HG03432 (cell line): ENCODE results near the gene ARHGEF4.
A peak's percentile ranks its signal among the peaks of the same experiment; 100 is the strongest.
"Not testable (repeated sequence)": the region's sequence is repeated elsewhere in the genome, so short reads cannot be mapped to it uniquely, and the experiment has no call there.

Experiments used
- ATAC-seq: cut with Tn5 transposase; IDR thresholded peaks from one replicate; pipeline ENCODE4 v1.9.1; 2021; ENCODE audit warnings: mild to moderate bottlenecking, moderate library complexity; ENCODE audit not compliant: unreplicated experiment

The ARHGEF4 gene

GRCh38 chr2:131068172-131068571, 231.5 kb downstream of the ARHGEF4 start:
- ATAC-seq, result not testable (repeated sequence)

DNA sequence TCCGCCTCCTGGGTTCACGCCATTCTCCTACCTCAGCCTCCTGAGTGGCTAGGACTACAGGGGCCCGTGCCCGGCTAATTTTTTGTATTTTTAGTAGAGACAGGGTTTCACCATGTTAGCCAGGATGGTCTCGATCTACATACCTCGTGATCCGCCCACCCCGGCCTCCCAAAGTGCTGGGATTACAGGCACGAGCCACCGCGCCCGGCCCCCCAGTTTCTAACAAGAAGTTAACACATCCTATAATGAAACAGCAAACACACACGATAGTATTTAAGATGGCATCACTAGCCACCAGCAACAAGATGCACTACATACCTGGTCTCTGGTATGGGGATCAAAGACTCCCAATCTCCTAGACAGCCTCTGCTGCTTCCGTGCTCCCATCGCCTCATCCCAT, 238.9 kb downstream of the ARHGEF4 start:
- not testable (repeated sequence) for ATAC-seq

- ATAC-seq, result no peak
Measured at GRCh38 chr2:131076707-131077106, 240.0 kb downstream of the ARHGEF4 start.

GRCh38 chr2:131077182-131077846, 240.6 kb downstream of the ARHGEF4 start:
- ATAC-seq, result no peak

DNA sequence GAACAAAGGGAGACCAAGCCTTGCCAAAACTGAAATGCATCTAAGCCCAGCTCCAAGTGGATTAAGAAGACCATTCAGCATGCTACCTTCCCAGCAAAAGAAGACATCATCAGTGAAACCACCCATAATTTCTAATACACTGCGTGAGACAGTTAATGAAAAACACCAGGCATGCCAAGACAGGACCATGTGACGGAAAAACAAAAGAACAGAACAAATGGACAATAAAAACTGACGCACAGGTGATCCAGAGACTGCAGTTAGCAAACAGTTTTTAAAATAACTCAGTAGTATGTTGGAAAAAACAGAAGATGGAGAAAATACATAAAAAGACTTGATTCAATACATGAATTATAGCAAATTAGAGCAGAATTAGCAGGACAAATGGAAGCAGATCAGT, 241.3 kb downstream of the ARHGEF4 start:
- no peak for ATAC-seq

GRCh38 chr2:131079931-131080330, 243.2 kb downstream of the ARHGEF4 start:
- ATAC-seq, result not testable (repeated sequence)

GRCh38 chr2:131081190-131081589, 244.5 kb downstream of the ARHGEF4 start:
- no peak for ATAC-seq

DNA sequence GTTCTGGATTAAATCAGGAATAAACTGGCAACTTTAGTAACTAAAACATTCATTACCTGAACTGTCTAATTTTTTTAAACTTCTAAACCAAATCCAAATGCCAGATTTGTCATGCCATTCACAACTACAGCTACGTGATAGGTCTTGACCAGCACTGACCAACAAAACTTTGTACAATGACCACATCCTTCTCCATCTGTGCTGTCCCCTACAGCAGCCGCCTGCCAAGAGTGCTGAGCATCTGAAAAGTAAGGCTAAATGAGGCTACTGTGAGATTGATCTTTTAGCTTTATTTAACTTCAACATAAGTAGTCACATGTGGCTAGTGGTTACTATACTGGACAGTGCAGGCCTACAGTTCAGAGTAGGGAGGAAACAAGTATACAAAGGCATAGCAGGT, 248.9 kb downstream of the ARHGEF4 start:
- ATAC-seq, result no peak

DNA sequence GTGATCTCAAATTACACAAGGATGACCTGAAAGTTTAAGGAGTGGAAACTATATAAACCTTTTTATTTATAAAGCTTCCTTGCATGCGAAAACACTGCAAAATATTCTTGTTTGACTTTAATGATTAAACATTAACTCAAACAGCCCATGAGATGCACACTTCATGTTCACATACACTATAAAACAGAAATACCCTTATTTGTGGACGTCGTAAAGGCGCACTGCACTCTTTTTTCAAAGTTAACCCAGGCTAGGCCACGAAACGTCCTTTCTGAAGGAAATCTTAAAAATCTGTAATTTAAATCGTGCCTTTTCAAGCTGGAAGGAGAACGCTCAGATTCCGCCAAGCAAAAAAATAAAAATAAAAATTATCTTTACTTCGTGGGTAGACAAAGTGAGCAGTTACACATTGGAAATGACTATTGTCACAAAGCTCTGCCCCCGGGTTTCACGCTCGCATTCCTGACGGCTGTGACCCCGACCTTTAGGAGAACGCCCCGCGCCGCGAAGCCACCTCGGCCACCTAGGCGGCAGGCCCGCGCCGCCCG, 255.8 kb downstream of the ARHGEF4 start:
- no peak for ATAC-seq

DNA sequence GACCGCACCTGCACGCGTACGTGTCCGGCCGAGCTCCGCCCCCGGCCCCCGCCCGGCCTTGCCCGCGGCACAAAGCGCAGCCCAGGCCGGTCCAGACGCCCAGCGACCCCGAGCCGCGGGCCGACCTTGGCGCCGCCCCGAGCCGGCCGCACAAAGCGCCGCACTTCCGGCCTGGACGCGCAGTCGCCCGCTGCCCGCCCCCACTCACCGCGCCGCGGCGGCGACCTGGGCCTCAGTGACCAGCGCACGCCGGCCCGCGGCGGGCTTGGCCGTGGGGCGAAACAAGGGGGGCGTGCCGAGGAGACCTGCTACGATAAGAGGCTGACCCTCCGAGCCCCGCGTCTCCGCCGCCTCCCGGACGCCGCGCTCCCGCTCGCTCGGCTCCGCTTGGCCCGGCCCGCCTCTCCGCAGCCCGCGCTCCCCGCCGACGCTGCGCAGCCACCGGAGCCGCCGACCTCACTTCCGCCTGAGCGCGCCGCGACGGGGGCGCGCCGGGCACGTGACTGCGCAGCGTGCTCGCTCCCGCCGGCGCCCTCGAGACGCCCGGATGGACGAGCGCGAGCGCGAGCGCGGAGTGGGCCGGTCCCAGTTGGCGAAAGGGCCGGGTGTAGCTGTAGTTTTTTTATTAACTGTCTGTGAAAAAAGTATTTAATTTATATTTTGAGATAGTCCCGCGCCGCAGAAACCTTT, 256.4 kb downstream of the ARHGEF4 start, which contains the start of gene FAM168B:
Gene FAM168B (minus strand): TSS at position 455 of the 690 bp plus-strand sequence. CDS start 10,814 bp downstream, outside the sequence.
- ATAC-seq, result peak; percentile 88

DNA sequence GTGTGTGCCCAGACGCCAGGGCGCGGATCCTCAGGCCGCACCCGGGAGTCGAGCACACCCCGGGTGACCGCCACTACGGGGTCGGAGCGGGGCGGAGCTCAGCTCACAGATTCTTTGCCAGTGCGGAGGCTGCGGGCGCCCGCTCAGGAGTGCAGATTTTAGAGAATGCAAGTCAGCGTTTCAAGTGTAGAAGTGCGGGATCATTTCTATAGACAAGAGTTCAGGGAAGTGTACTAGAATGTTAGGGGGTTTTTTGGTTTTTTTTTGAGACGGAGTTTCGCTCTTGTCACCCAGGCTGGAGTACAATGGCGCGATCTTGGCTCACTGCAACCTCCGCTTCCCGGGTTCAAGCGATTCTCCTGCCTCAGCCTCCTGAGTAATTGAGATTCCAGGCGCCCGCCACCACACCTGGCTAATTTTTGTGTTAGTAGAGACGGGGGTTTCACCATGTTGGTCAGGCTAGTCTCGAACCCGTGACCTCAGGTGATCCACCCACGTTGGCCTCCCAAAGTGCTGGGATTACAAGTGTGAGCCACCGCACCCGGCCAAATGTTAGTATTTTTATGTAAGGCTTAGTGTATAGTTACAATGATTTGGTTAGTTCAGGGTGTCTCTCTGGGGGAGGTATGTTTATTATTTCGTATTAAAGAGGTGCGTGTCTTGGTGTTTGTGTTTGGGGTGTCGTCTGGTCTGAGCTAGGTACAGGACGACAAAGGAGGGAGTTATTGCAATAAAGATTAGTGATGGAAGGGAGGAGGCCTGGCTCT, 257.2 kb downstream of the ARHGEF4 start:
- peak; percentile 72 for ATAC-seq

DNA sequence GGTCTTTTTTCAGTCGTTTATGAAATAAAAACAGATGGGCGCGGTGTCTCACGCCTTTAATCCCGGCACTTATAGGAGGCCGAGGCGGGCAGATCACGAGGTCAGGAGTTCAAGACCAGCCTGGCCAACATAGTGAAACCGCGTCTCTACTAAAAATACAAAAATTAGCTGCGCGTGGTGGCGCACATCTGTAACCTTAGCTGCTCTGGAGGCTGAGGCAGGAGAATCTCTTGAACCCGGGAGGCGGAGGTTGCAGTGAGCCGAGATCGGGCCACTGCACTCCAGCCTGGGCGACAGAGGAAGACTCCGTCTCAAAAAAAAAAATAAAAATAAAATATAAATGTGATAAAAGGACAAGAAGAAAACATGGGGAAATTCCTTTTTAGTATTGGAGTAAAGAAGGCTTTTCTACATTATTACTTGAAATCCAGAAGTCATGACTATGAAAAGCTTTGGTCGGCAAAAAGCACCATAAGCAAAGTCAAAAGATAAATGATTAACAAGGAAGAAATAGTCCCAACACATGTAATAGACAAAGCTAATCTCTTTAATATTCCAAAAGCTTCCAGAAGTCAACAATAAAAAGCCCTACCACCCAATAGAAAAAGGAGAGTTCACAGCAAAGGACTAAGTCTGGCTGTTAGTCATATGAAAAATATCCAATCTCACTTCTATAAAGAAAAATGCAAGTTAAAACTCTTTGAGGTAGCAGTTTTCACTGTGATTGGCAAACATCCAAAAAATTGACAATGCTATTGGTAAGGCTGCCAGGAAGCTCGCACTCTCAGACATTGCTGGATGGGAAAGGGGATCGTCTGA, 258.0 kb downstream of the ARHGEF4 start:
- no peak for ATAC-seq
